ENCODE data around the gene FADS3.

GRCh38 chr11:61885784-61886580, 5.4 kb downstream of the FADS3 start:
- TF ChIP-seq, protein P1, sequence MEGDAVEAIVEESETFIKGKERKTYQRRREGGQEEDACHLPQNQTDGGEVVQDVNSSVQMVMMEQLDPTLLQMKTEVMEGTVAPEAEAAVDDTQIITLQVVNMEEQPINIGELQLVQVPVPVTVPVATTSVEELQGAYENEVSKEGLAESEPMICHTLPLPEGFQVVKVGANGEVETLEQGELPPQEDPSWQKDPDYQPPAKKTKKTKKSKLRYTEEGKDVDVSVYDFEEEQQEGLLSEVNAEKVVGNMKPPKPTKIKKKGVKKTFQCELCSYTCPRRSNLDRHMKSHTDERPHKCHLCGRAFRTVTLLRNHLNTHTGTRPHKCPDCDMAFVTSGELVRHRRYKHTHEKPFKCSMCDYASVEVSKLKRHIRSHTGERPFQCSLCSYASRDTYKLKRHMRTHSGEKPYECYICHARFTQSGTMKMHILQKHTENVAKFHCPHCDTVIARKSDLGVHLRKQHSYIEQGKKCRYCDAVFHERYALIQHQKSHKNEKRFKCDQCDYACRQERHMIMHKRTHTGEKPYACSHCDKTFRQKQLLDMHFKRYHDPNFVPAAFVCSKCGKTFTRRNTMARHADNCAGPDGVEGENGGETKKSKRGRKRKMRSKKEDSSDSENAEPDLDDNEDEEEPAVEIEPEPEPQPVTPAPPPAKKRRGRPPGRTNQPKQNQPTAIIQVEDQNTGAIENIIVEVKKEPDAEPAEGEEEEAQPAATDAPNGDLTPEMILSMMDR (conservative IDR thresholded peaks at IDR 0.05) = no peak
- TF ChIP-seq ZFX (IDR thresholded peaks at IDR 0.05) = no peak

All from C4-2B (cell line).